GM21825 (cell line): ENCODE data around the gene MUSTN1.

ENCODE experiments used
- ATAC-seq: cut with Tn5 transposase; IDR thresholded peaks from one replicate; pipeline ENCODE4 v1.9.1; 2021; ENCODE audit warnings: mild to moderate bottlenecking, moderate library complexity; ENCODE audit not compliant: unreplicated experiment

The MUSTN1 gene

GRCh38 chr3:52787672-52788625 lies 46.9 kb downstream of the MUSTN1 start:
- ATAC-seq, result no peak

DNA sequence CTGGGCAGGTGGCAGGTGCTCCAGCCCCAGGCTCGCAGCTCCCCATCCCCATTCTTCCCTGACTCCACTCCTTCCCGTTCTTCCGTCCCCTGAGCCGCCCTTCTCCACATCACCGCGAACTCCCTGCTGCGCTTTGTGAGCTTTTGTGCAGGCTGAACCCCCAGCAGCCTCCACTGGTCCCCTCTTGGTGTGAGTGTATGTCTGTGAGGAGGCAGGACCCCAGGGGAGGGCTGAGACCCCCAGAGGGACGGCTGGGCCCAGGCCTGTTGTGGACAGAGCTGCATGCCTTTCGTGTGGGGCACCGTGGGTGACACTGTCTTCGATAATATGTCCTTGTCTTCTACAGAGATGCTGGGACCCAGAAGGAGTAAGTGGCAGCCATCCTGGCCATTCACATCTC lies 47.6 kb downstream of the MUSTN1 start:
- ATAC-seq, result no peak

- ATAC-seq, result no peak
These were observed 48.2 kb downstream of the MUSTN1 start for GRCh38 chr3:52786330-52787215.

DNA sequence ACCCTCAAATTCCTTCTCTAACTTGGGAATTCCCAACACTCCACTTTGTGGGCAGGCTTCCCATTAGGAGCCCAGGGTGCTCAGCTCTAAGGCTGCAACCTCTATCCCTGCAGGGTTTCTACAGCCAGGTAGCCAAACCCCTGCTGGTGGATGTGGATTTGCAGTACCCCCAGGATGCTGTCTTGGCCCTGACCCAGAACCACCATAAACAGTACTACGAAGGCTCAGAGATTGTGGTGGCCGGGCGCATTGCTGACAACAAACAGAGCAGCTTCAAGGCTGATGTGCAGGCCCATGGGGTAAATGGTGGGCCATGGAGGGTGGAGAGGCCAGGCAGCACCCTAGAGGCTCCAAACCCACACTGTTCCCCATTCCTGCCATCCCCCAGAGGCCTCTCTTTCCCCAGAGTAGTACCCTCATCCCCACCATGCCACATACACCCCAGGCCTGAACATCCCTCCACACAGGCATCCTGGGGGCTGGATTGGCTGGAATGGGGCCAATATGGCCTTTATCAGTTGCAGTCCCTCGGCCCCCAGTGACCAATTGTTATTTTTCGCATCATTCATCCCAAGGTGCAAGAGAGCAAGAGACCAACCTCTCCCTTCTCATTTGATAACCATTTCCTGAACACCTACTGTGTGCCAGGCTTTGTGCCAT lies 49.8 kb downstream of the MUSTN1 start:
- no peak for ATAC-seq

DNA sequence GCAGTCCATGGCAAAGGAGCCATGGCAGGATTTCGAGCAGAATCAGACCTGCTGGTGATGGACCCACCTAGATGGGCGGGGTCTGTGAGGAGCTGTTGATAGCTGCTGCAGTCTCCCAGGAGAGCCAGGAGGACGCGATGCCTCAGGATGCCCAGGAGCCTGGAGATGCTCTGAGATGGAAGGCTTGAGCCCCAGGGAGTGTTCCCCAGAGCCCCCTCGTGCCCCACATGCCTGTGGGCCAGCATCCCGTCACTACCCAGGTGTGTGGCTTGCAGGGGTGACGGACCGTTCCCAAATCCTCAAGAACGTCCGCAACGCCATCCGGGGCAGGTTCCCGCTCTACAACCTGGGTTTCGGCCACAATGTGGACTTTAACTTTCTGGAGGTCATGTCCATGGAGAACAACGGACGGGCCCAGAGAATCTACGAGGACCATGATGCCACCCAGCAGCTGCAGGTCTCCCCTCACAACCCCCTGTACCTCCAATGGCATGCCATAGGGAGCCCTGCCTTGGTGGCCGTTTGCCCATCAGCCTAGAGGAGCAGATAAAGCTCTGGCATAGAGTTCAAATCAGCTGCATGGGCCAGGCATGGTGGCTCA lies 50.7 kb downstream of the MUSTN1 start:
- no peak for ATAC-seq

GRCh38 chr3:52783211-52783555 lies 51.6 kb downstream of the MUSTN1 start:
- ATAC-seq, result no peak
